Measurements from ENCODE around the gene PTPRD. TPM values are rescaled to one million over a fixed set of nuclear protein-coding genes. Genes with fewer than 3 reads are reported as not detected.

Gene PTPRD
- polyA plus RNA-seq, 1 experiment: 0.39 TPM

DNA sequence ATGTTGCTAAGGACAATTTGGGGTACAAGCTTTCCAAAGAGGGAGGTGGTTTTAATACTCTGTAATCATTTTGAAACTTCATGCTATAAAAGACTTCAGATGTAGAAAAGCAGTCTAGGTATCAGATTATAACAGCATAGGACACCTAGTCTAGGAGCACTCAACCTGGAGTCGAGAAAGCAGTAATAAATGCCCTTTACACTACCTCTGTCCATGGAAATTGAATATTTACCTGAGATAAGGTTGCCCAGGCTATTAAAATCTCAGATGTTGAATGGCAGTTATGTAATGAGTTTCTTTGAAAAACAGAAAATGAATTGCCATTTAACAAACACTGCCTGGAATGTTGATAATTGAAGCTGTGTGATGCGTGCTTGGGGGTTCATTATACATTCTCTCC, 2251.4 kb downstream of the PTPRD start:
- no peak for TF ChIP-seq CTCF (IDR thresholded peaks at IDR 0.05; ENCODE audit: insufficient read depth, low read depth, low read length)
- ChIA-PET CTCF (no interaction called here), POLR2A (no interaction called here)
- Histone ChIP-seq H3K27me3 (ENCODE audit: control insufficient read depth, insufficient read depth, low read length) (no peaks in the 10 kb centered on the region), H3K36me3 (ENCODE audit: control insufficient read depth, insufficient read depth, low read length) (no peaks in the 10 kb centered on the region), H3K4me3 (ENCODE audit: low read depth, low read length) (no peak overlapping the region)
- no peak for DNase-seq (ENCODE audit: low read depth)

DNA sequence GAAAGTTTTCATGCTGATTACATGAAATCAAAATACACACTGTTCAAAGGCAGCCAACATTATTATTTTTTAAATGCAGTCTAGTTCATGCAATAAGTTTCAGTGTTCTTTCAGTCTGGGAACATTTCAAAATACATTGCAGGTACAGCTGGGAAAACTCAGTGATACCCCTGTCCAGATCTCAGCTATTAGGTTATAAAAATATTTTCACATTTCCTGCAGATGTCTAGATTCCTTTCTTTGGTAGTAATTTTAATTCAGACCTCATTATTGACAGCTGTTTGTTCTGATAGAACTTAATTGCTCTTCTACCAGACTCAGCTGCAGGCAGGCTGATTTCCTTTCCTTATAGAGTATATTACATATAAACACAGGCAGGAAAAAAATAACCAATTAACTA, 2256.4 kb downstream of the PTPRD start:
- ChIA-PET POLR2A (no interaction called here), CTCF (no interaction called here)
- TF ChIP-seq CTCF (IDR thresholded peaks at IDR 0.05; ENCODE audit: insufficient read depth, low read depth, low read length): no peak
- no peaks in the 10 kb centered on the region for H3K36me3 ChIP-seq (ENCODE audit: control insufficient read depth, insufficient read depth, low read length)
- H3K27me3 ChIP-seq (ENCODE audit: control insufficient read depth, insufficient read depth, low read length): no peaks in the 10 kb centered on the region
- no peak for DNase-seq (ENCODE audit: low read depth)
- H3K4me3 ChIP-seq (ENCODE audit: low read depth, low read length): no peak overlapping the region

- H3K27me3 ChIP-seq (ENCODE audit: control insufficient read depth, insufficient read depth, low read length): no peaks in the 10 kb centered on the region
- CTCF ChIA-PET: interaction anchor here (0.8 kb wide), 1 partner anchor 24 kb away, joined by 3 read pairs; no protein-coding TSS in a partner anchor
- POLR2A ChIA-PET: no interaction called here
- H3K4me3 ChIP-seq (ENCODE audit: low read depth, low read length): no peak overlapping the region
- no peak for DNase-seq (ENCODE audit: low read depth)
- TF ChIP-seq CTCF (IDR thresholded peaks at IDR 0.05; ENCODE audit: insufficient read depth, low read depth, low read length): no peak
- no peaks in the 10 kb centered on the region for H3K36me3 ChIP-seq (ENCODE audit: control insufficient read depth, insufficient read depth, low read length)
Measured at GRCh38 chr9:8351436-8351835, 2261.4 kb downstream of the PTPRD start.

DNA sequence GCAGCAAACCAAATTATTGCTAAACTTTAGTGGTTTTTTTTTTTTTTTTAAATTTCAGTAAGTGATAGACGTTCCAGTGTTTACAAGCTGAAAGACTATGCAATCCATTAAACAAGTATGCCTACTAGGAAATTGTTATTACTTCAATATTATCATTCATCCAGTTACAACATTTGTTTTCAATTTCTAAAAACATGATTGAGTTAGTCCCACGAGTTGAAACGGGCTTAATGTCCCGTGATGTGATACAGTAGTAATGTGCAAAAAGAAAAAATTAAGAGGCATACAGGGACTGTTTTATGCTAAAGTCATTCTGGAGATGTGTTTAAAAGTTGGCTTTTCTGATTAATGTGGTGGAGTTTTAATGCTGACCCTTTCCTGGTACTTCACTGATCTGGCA, 2262.9 kb downstream of the PTPRD start:
- CTCF ChIA-PET: no interaction called here
- DNase-seq (ENCODE audit: low read depth): no peak
- POLR2A ChIA-PET: no interaction called here
- Histone ChIP-seq H3K36me3 (ENCODE audit: control insufficient read depth, insufficient read depth, low read length) (no peaks in the 10 kb centered on the region), H3K27me3 (ENCODE audit: control insufficient read depth, insufficient read depth, low read length) (no peaks in the 10 kb centered on the region), H3K4me3 (ENCODE audit: low read depth, low read length) (no peak overlapping the region)
- TF ChIP-seq CTCF (IDR thresholded peaks at IDR 0.05; ENCODE audit: insufficient read depth, low read depth, low read length): no peak

GRCh38 chr9:8349376-8349775, 2263.4 kb downstream of the PTPRD start:
- TF ChIP-seq CTCF (IDR thresholded peaks at IDR 0.05; ENCODE audit: insufficient read depth, low read depth, low read length): no peak
- Histone ChIP-seq H3K27me3 (ENCODE audit: control insufficient read depth, insufficient read depth, low read length) (no peaks in the 10 kb centered on the region), H3K4me3 (ENCODE audit: low read depth, low read length) (no peak overlapping the region), H3K36me3 (ENCODE audit: control insufficient read depth, insufficient read depth, low read length) (no peaks in the 10 kb centered on the region)
- DNase-seq (ENCODE audit: low read depth): no peak
- POLR2A ChIA-PET: no interaction called here
- CTCF ChIA-PET: no interaction called here
